K562 (cell line): ENCODE measurements around the gene GRIN2A. TPM values are rescaled to one million over a fixed set of nuclear protein-coding genes. Genes with fewer than 3 reads are reported as not detected.

ENCODE experiments used
- ATAC-seq: fragments of 200-7000 bp; cut with Tn5 transposase; 3 replicates; pipeline ENCODE4 v1.9.1; 2020; ENCODE audit warnings: moderate library complexity
- BruUV-seq: library from RNA; stranded (reverse); fragments of 400-500 nt; replicated peaks from 2 replicates; lab custom pipeline; 2021; lab: Mats Ljungman, UMichigan
- CTCF ChIA-PET: fragments of 300-600 bp; formaldehyde crosslinking; extraction: SDS; loops from one replicate; lab custom pipeline; 2021; ENCODE audit warnings: low intra/inter-chr PET ratio; lab: Yijun Ruan, JAX
- POLR2A ChIA-PET: fragments of 300-600, 350-650 bp; sonication (Branson Sonifier 250); formaldehyde crosslinking; extraction: SDS; loops from one replicate; lab custom pipeline; 2021; ENCODE audit warnings: antibody characterized with exemption, inconsistent platforms; lab: Yijun Ruan, JAX
- DNase-seq, 4 experiments: peaks; one replicate each; pipeline versions ENCODE4 v3.0.0 to v3.0.0-alpha.2; 2011 to 2018; ENCODE audit warnings: low spot score in 3 of 4, mixed read lengths in 3 of 4; ENCODE audit errors: extremely low read depth in 1 of 4
- FAIRE-seq: peaks from 2 replicates; lab custom pipeline; 2011; peaks lifted over from hg19 to GRCh38; lab: Jason Lieb, UNC
- H2AFZ ChIP-seq: 2 replicates; pipeline ENCODE4 v1.6.0; 2011; ENCODE audit warnings: low read depth, low read length, control low read depth, inconsistent platforms
- H3K27ac ChIP-seq: fragments of 200-600 bp; 3 replicates; pipeline ENCODE4 v1.8.0; 2011; ENCODE audit warnings: low read depth, mild to moderate bottlenecking, control low read depth, inconsistent platforms, low read length, moderate library complexity, mixed read lengths; ENCODE audit errors: extremely low read depth
- H3K27me3 ChIP-seq, 2 experiments: fragments of 300-600 bp in 1 of 2; 2 replicates in 1 of 2; 3 replicates in 1 of 2; pipeline versions ENCODE4 v1.6.0 to v1.8.0; 2011; ENCODE audit warnings: inconsistent platforms in 2 of 2, low read length in 2 of 2, mild to moderate bottlenecking in 1 of 2, mixed read lengths in 1 of 2, moderate library complexity in 1 of 2; ENCODE audit not compliant: control insufficient read depth in 2 of 2, insufficient read depth in 2 of 2
- H3K36me3 ChIP-seq: fragments of 300-600 bp; 3 replicates; pipeline ENCODE4 v1.8.0; 2011; ENCODE audit warnings: mild to moderate bottlenecking, low read length, inconsistent platforms; ENCODE audit not compliant: control insufficient read depth, insufficient read depth
- H3K4me1 ChIP-seq, 2 experiments: fragments of 200-600 bp in 1 of 2; replicated peaks in 1 of 2; 2 replicates in 1 of 2; 3 replicates in 1 of 2; pipeline versions ENCODE4 v1.5.1 to v1.8.0; 2011; ENCODE audit warnings: inconsistent platforms in 2 of 2, low read length in 2 of 2, mild to moderate bottlenecking in 1 of 2, mixed read lengths in 1 of 2, moderate library complexity in 1 of 2; ENCODE audit not compliant: control insufficient read depth in 2 of 2, insufficient read depth in 2 of 2
- H3K4me2 ChIP-seq: 2 replicates; pipeline ENCODE4 v1.6.1; 2011; ENCODE audit warnings: low read length, control low read depth, inconsistent platforms, mixed read lengths; ENCODE audit not compliant: insufficient read depth
- H3K4me3 ChIP-seq: fragments of 200-600 bp; sonication (generic), shearing (Covaris generic); 2 replicates; pipeline ENCODE4 v1.5.1; 2016; ENCODE audit warnings: control low read depth, inconsistent platforms
- H3K79me2 ChIP-seq: fragments of 200-600 bp; 3 replicates; pipeline ENCODE4 v1.8.0; 2011; ENCODE audit warnings: low read length, inconsistent platforms; ENCODE audit not compliant: control insufficient read depth, insufficient read depth
- H3K9ac ChIP-seq, 2 experiments: 2 replicates each; pipeline versions ENCODE4 v1.6.0 to v1.6.1; 2011; ENCODE audit warnings: low read depth in 2 of 2, low read length in 2 of 2, control low read depth in 1 of 2, inconsistent platforms in 1 of 2, mild to moderate bottlenecking in 1 of 2, mixed read lengths in 1 of 2; ENCODE audit not compliant: insufficient read depth in 1 of 2
- H3K9me1 ChIP-seq: one replicate; pipeline ENCODE4 v1.6.0; 2011; ENCODE audit warnings: inconsistent platforms, mild to moderate bottlenecking, low read length, moderate library complexity; ENCODE audit not compliant: control insufficient read depth, insufficient read depth
- H3K9me3 ChIP-seq: replicated peaks from 2 replicates; pipeline ENCODE4 v1.5.1; 2011; ENCODE audit warnings: low read depth, low read length, inconsistent platforms; ENCODE audit not compliant: control insufficient read depth, insufficient read depth
- H4K20me1 ChIP-seq: replicated peaks from 2 replicates; pipeline ENCODE4 v1.6.1; 2011; ENCODE audit warnings: low read length, inconsistent platforms, mixed read lengths; ENCODE audit not compliant: control insufficient read depth, insufficient read depth
- AFF1 ChIP-seq, 2 experiments: fragments of 450-650 bp; IDR thresholded peaks; 2 replicates each; pipeline ENCODE4 v1.6.1; 2018; ENCODE audit warnings: mild to moderate bottlenecking in 2 of 2, low read depth in 1 of 2; ENCODE audit not compliant: partially characterized antibody in 2 of 2
- CREB5 ChIP-seq: fragments of 250-450 bp; sonication (Bioruptor Pico); IDR thresholded peaks from 2 replicates; pipeline ENCODE4 v1.5.0; 2020; ENCODE audit warnings: mild to moderate bottlenecking
- MEIS2 ChIP-seq: fragments of 450-650 bp; IDR thresholded peaks from 2 replicates; pipeline ENCODE4 v1.6.1; 2014; ENCODE audit warnings: mild to moderate bottlenecking; ENCODE audit not compliant: partially characterized antibody
- SIX5 ChIP-seq, 2 experiments: IDR thresholded peaks; 2 replicates each; pipeline ENCODE4 v1.6.1; 2011; ENCODE audit warnings: low read length in 2 of 2, borderline replicate concordance in 1 of 2, low read depth in 1 of 2, mild to moderate bottlenecking in 1 of 2, moderate library complexity in 1 of 2; ENCODE audit not compliant: insufficient read depth in 1 of 2
- WGBS: fragments of 100-300 bp; shearing (Covaris generic); methylation state at CpG from one replicate; pipeline ENCODE4 v1.1.6; 2016; ENCODE audit warnings: low coverage, mixed read lengths; ENCODE audit not compliant: insufficient coverage; ENCODE audit errors: missing lambda C conversion rate; 5-methylcytosine and 5-hydroxymethylcytosine counted together
- in situ Hi-C: fragments of 300-500 bp; cut with MboI; formaldehyde crosslinking; loops from 4 replicates; pipeline ENCODE4 v1.15.0; 2018; ENCODE audit warnings: inconsistent platforms, mixed read lengths
- intact Hi-C: fragments of 100-400 bp; cut with micrococcal nuclease; formaldehyde crosslinking; loops from 2 replicates; pipeline ENCODE4 v1.14.2; 2022
- polyA plus RNA-seq, 8 experiments: library from polyadenylated mRNA; depleted of rRNA in 4 of 8; stranded (reverse) in 5 of 8; unstranded in 3 of 8; fragments of >200 nt; fragmentation: Nextera tagmentation in 2 of 8; fragmentation: Illumina TruSeq in 1 of 8; extraction: Ambion mirVana in 2 of 8; extraction: Trizol in 1 of 8; gene quantifications; 2 replicates each; pipeline versions ENCODE4 v1.2.1 to v1.2.3, GENCODE V29; 2011 to 2014; ENCODE audit warnings: inconsistent platforms in 1 of 8, missing spikeins in 1 of 8
- total RNA-seq, 7 experiments: library from RNA; depleted of rRNA in 6 of 7; stranded (reverse); fragments of >200 nt in 6 of 7; fragmentation: Illumina TruSeq in 2 of 7; extraction: Trizol in 2 of 7; gene quantifications; 2 replicates each; pipeline versions ENCODE4 v1.2.1 to v1.2.3, GENCODE V29; 2011 to 2021; ENCODE audit warnings: low replicate concordance in 1 of 7

The GRIN2A gene
- total and polyA plus RNA-seq, 9 of the 15 experiments (the other 6 are each of a cell fraction or from before 2014, with no cell fraction given): not detected

GRCh38 chr16:9798952-9799580 is 383.2 kb downstream of the GRIN2A start:
- no peak for TF ChIP-seq SIX5 (IDR thresholded peaks at IDR 0.05; ENCODE audit: borderline replicate concordance in 1 of 2, insufficient read depth in 1 of 2, low read depth in 1 of 2, low read length in 2 of 2)
- TF ChIP-seq MEIS2: no peak
- TF ChIP-seq CREB5 (CRISPR knock-in tag): no peak
- no peak for TF ChIP-seq AFF1 (IDR thresholded peaks at IDR 0.05; ENCODE audit: low read depth in 1 of 2, partially characterized antibody in 2 of 2)
- TF ChIP-seq, all 486 proteins: peak for 0
- Histone ChIP-seq H3K4me3 (no peak overlapping the region), H4K20me1 (no peaks in the 10 kb centered on the region), H3K9me3 (no peaks in the 10 kb centered on the region), H3K4me2 (no peak overlapping the region), H3K9me1 (no peaks in the 10 kb centered on the region), H3K4me1 (no peaks in the 10 kb centered on the region), H3K79me2 (no peaks in the 10 kb centered on the region), H3K27ac (no peak overlapping the region), H2AFZ (no peak overlapping the region), H3K36me3 (no peaks in the 10 kb centered on the region), H3K27me3 (peaks cover 0 to 5% of the 10 kb centered on the region in 2 experiments; a peak in 1 of 5 replicates), H3K9ac (no peak overlapping the region)
- ATAC-seq (no peak), FAIRE-seq (no peak), DNase-seq (no peak)
- POLR2A ChIA-PET: no interaction called here
- no TSS peak for BruUV-seq
- in situ Hi-C loops (no loop called here), intact Hi-C loops (no loop called here)
- CTCF ChIA-PET: no interaction called here
- WGBS: 0% methylated on average over 8 of the region's 8 CpGs
